ENCODE measurements around the gene RSAD2.

GRCh38 chr2:6939071-6939470 is 61.5 kb downstream of the RSAD2 start:
- no peak for TF ChIP-seq EZH2 (optimal IDR thresholded peaks at IDR 0.05; ENCODE audit: low read depth, low read length)
- TF ChIP-seq CTCF (IDR thresholded peaks at IDR 0.05; ENCODE audit: low read length): no peak
- TF ChIP-seq EZH2phosphoT487 (IDR thresholded peaks at IDR 0.05; ENCODE audit: low read length): no peak

Data from MM.1S (cell line).